ENCODE results near the gene KIAA2012. TPM values are rescaled to one million over a fixed set of nuclear protein-coding genes. Genes with fewer than 3 reads are reported as not detected.
A peak's percentile ranks its signal among the peaks of the same experiment; 100 is the strongest.

KIAA2012 gene
- total RNA-seq, 2 experiments from 2014 or later = not detected

DNA sequence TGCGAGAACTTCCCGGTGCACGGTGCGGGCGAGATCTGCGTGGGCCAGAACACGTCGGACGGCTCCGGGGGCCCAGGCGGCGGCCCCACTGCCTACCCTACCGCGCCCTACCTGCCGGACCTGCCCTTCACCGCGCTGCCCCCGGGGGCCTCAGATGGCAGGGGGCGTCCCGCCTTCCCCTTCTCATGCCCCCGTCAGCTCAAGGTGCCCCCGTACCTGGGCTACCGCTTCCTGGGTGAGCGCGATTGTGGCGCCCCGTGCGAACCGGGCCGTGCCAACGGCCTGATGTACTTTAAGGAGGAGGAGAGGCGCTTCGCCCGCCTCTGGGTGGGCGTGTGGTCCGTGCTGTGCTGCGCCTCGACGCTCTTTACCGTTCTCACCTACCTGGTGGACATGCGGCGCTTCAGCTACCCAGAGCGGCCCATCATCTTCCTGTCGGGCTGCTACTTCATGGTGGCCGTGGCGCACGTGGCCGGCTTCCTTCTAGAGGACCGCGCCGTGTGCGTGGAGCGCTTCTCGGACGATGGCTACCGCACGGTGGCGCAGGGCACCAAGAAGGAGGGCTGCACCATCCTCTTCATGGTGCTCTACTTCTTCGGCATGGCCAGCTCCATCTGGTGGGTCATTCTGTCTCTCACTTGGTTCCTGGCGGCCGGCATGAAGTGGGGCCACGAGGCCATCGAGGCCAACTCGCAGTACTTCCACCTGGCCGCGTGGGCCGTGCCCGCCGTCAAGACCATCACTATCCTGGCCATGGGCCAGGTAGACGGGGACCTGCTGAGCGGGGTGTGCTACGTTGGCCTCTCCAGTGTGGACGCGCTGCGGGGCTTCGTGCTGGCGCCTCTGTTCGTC is 37.7 kb upstream of the KIAA2012 start:
- H3K4me3 Mint-ChIP-seq = peak overlapping the region; percentile 79
- CTCF ChIA-PET = no interaction called here

DNA sequence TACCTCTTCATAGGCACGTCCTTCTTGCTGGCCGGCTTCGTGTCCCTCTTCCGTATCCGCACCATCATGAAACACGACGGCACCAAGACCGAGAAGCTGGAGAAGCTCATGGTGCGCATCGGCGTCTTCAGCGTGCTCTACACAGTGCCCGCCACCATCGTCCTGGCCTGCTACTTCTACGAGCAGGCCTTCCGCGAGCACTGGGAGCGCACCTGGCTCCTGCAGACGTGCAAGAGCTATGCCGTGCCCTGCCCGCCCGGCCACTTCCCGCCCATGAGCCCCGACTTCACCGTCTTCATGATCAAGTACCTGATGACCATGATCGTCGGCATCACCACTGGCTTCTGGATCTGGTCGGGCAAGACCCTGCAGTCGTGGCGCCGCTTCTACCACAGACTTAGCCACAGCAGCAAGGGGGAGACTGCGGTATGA is 37.1 kb upstream of the KIAA2012 start:
- peaks cover 36% of the 10 kb centered on the region for H3K27me3 Mint-ChIP-seq (ENCODE audit: low read depth)
- H3K9me3 Mint-ChIP-seq = no peaks in the 10 kb centered on the region
- CTCF ChIA-PET = no interaction called here
- intact Hi-C loops (cut with micrococcal nuclease) = loop anchor here (2.0 to 10.0 kb wide), 3 partner anchors 143 to 879 kb away; partner anchors contain the start of genes CARF and WDR12
- no peak for DNase-seq
- no peak overlapping the region for H3K4me3 Mint-ChIP-seq
- H3K4me1 Mint-ChIP-seq (ENCODE audit: low read depth) = peaks cover 12% of the 10 kb centered on the region
- no peaks in the 10 kb centered on the region for H3K36me3 Mint-ChIP-seq (ENCODE audit: low read depth)
- no peak overlapping the region for H3K27ac Mint-ChIP-seq

More for the DNA sequence above, 37.7 kb upstream of the KIAA2012 start:
- intact Hi-C loops (cut with micrococcal nuclease) = loop anchor here (2.0 to 10.0 kb wide), 3 partner anchors 143 to 879 kb away; partner anchors contain the start of genes CARF and WDR12
- peak; percentile 48 for DNase-seq
- no peaks in the 10 kb centered on the region for H3K9me3 Mint-ChIP-seq
- no peak overlapping the region for H3K27ac Mint-ChIP-seq
- H3K36me3 Mint-ChIP-seq (ENCODE audit: low read depth) = no peaks in the 10 kb centered on the region
- H3K4me1 Mint-ChIP-seq (ENCODE audit: low read depth) = peaks cover 12% of the 10 kb centered on the region
- H3K27me3 Mint-ChIP-seq (ENCODE audit: low read depth) = peaks cover 32% of the 10 kb centered on the region

DNA sequence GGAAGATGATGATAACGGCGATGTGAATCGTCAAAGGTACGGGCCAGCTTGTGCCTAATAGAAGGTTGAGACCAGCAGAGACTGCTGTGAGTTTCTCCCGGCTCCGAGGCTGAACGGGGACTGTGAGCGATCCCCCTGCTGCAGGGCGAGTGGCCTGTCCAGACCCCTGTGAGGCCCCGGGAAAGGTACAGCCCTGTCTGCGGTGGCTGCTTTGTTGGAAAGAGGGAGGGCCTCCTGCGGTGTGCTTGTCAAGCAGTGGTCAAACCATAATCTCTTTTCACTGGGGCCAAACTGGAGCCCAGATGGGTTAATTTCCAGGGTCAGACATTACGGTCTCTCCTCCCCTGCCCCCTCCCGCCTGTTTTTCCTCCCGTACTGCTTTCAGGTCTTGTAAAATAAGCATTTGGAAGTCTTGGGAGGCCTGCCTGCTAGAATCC is 36.4 kb upstream of the KIAA2012 start:
- CTCF ChIA-PET = no interaction called here

DNA sequence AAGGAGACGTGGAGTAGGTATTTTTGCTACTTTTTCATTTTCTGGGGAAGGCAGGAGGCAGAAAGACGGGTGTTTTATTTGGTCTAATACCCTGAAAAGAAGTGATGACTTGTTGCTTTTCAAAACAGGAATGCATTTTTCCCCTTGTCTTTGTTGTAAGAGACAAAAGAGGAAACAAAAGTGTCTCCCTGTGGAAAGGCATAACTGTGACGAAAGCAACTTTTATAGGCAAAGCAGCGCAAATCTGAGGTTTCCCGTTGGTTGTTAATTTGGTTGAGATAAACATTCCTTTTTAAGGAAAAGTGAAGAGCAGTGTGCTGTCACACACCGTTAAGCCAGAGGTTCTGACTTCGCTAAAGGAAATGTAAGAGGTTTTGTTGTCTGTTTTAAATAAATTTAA is 36.0 kb upstream of the KIAA2012 start:
- intact Hi-C loops (cut with micrococcal nuclease) = loop anchor here (10.0 kb wide), 2 partner anchors 802 to 878 kb away; partner anchors contain the start of genes CARF and WDR12
- H3K9me3 Mint-ChIP-seq = no peaks in the 10 kb centered on the region

More for the DNA sequence above, 36.4 kb upstream of the KIAA2012 start:
- H3K4me3 Mint-ChIP-seq = no peak overlapping the region
- no peak overlapping the region for H3K27ac Mint-ChIP-seq
- DNase-seq = no peak
- intact Hi-C loops (cut with micrococcal nuclease) = loop anchor here (10.0 kb wide), 2 partner anchors 802 to 878 kb away; partner anchors contain the start of genes CARF and WDR12
- peaks cover 37% of the 10 kb centered on the region for H3K27me3 Mint-ChIP-seq (ENCODE audit: low read depth)
- H3K4me1 Mint-ChIP-seq (ENCODE audit: low read depth) = peaks cover 12% of the 10 kb centered on the region
- no peaks in the 10 kb centered on the region for H3K36me3 Mint-ChIP-seq (ENCODE audit: low read depth)
- no peaks in the 10 kb centered on the region for H3K9me3 Mint-ChIP-seq

DNA sequence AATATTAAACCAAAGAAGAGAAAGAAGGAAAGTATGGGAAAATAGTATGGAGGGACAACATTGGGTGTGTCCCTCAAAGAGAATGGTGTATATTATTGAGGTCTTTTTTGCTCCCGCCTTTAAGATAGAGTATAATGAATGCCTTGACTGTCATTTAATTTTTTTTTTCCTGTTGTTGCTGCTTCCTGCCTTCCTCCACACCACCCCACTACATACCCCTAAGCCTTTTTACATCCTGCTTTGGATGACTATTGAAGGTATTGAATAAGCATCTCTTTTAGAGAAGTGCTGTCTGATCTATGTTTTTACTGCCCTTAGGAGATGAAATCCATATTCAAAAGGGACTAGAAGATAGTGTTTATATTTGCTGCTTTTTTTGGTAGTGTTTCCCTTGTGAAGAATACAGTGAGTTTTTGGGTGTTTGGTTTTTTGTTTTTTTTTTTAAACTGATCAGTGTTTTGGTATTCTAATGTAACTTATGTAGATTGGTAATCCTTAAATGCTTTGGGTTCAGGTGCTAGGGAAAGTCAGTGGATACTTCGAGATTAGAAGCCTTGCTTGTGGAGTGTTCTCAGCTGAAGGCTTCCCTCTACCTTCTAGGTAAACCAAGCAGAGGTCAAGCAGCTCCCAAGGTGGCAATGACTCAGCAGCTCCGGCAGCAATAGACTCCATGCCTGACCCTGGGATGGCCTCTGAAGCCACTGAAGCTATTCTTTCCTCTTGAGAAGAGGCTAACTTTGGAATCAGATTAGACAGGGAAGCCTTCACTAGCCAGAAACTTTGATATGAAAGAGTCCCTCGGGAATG is 34.4 kb upstream of the KIAA2012 start:
- peaks cover 3% of the 10 kb centered on the region for H3K4me1 Mint-ChIP-seq (ENCODE audit: low read depth)
- DNase-seq = no peak
- H3K36me3 Mint-ChIP-seq (ENCODE audit: low read depth) = no peaks in the 10 kb centered on the region
- CTCF ChIA-PET = no interaction called here
- intact Hi-C loops (cut with micrococcal nuclease) = loop anchor here (10.0 kb wide), 2 partner anchors 804 to 876 kb away; partner anchors contain the start of genes CARF and WDR12
- H3K27ac Mint-ChIP-seq = no peak overlapping the region
- H3K27me3 Mint-ChIP-seq (ENCODE audit: low read depth) = peaks cover 30% of the 10 kb centered on the region
- no peak overlapping the region for H3K4me3 Mint-ChIP-seq
- no peaks in the 10 kb centered on the region for H3K9me3 Mint-ChIP-seq

More for the DNA sequence above, 36.0 kb upstream of the KIAA2012 start:
- CTCF ChIA-PET = no interaction called here
- H3K36me3 Mint-ChIP-seq (ENCODE audit: low read depth) = no peaks in the 10 kb centered on the region
- no peak overlapping the region for H3K4me3 Mint-ChIP-seq
- DNase-seq = no peak
- no peak overlapping the region for H3K27ac Mint-ChIP-seq
- H3K27me3 Mint-ChIP-seq (ENCODE audit: low read depth) = peaks cover 37% of the 10 kb centered on the region
- peaks cover 10% of the 10 kb centered on the region for H3K4me1 Mint-ChIP-seq (ENCODE audit: low read depth)

DNA sequence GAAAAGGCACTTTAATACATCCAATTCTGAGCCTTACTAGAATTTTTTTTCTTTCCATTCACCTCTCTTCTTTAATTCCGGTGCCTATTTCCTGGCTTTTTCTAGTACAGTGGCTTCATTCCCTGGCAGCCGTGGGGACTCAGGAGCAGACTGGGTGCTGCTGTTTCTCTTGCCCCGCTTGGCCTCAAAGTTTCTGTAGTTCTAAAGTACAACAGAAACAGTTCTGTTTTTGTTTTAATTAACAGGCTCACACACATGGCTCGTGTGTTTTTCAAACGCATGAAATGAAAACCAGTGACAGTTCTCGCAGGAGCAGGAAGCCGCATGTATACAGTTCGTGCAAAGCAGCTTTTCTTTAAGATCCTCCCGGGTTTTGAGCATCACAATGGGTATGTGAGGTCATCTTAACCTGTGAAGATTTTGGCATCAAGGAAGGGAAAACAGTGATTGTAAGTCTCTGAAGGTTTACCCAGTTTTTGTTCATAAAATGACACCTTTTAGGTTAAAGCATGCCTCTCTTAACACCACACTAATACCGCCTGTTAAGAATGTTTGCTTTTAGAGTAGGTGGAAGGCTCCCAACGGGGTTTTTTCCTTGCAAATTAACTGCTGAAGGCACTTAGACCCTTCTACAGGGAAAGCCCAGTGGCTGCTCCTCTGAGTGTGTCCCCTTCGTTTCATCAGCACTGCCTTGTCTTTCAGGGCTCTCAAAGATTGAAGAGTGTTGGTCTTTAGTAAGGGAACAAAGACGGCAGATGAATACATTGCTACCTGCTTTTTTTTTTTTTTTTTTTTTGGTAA is 33.6 kb upstream of the KIAA2012 start:
- no peak for DNase-seq
- Mint-ChIP-seq H3K4me3 (no peak overlapping the region), H3K36me3 (ENCODE audit: low read depth) (no peaks in the 10 kb centered on the region), H3K27me3 (ENCODE audit: low read depth) (peaks cover 30% of the 10 kb centered on the region), H3K9me3 (no peaks in the 10 kb centered on the region), H3K27ac (no peak overlapping the region), H3K4me1 (ENCODE audit: low read depth) (peaks cover 3% of the 10 kb centered on the region)
- intact Hi-C loops (cut with micrococcal nuclease) = loop anchor here (10.0 kb wide), 2 partner anchors 805 to 875 kb away; partner anchors contain the start of genes CARF and WDR12
- CTCF ChIA-PET = interaction anchor here (0.6 kb wide), 1 partner anchor 169 kb away, joined by 3 read pairs; no protein-coding TSS in a partner anchor

DNA sequence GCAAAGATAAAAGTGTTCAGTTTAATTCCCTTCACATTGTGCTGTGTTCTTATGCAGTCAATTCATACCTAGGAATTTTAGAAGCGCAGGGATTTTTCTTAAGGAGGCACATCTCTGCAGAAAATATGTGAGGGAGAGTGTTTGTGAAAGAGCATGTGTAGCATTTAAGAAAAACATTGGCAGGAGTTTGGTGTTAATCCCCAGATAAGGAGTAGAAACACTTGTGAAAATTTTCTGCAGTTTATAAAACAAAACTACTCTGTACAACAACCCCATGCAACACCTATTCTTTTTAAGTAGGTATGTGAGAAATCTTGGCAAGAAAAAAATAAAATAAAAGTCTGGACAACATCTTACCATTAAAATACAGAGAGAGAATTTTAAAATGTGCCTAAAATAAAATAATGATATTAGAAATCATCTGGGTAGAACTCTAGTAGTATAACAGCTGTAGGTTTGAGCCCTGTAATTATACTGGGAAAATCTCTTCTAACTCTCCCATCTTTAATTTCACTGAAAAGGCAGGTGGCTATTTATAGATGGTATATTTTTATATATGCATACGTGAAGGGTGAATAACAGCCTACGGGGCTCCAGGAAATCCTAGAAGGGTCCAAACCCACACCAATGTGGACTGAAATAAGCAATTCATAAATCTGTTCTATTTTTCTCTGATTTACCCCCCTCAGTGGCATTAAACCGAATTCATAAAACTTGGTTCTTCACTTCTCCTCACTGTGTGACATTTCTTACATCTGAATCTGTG is 32.8 kb upstream of the KIAA2012 start:
- Mint-ChIP-seq H3K4me3 (no peak overlapping the region), H3K36me3 (ENCODE audit: low read depth) (no peaks in the 10 kb centered on the region), H3K9me3 (no peaks in the 10 kb centered on the region), H3K27me3 (ENCODE audit: low read depth) (peaks cover 30% of the 10 kb centered on the region), H3K27ac (no peak overlapping the region), H3K4me1 (ENCODE audit: low read depth) (no peaks in the 10 kb centered on the region)
- intact Hi-C loops (cut with micrococcal nuclease) = no loop called here
- CTCF ChIA-PET = interaction anchor here (0.6 kb wide), 1 partner anchor 169 kb away, joined by 3 read pairs; no protein-coding TSS in a partner anchor
- DNase-seq = no peak

DNA sequence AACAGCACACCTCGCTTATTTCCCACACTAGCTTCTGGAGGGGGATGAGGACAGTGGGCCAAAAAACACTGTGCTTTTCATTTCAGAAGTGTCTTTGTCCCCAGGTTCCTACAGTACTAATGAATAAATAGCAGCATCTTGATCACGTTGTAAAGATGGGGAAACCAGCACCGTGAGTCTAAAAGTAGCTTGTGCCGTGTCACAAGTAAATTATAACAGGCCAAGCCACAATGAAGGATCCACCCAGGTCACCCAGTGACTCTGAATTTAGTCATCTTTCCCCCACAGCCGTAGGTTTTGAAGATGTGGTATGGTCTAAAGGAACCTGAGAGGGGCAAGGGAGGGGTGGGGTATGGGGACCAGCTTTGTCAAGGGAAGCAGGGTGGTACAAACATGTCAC is 30.6 kb upstream of the KIAA2012 start:
- intact Hi-C loops (cut with micrococcal nuclease) = no loop called here
- no peaks in the 10 kb centered on the region for H3K4me1 Mint-ChIP-seq (ENCODE audit: low read depth)
- H3K27me3 Mint-ChIP-seq (ENCODE audit: low read depth) = peaks cover 31% of the 10 kb centered on the region
- no peaks in the 10 kb centered on the region for H3K9me3 Mint-ChIP-seq
- no peak overlapping the region for H3K27ac Mint-ChIP-seq
- no peak for DNase-seq
- no peaks in the 10 kb centered on the region for H3K36me3 Mint-ChIP-seq (ENCODE audit: low read depth)
- CTCF ChIA-PET = no interaction called here
- no peak overlapping the region for H3K4me3 Mint-ChIP-seq

DNA sequence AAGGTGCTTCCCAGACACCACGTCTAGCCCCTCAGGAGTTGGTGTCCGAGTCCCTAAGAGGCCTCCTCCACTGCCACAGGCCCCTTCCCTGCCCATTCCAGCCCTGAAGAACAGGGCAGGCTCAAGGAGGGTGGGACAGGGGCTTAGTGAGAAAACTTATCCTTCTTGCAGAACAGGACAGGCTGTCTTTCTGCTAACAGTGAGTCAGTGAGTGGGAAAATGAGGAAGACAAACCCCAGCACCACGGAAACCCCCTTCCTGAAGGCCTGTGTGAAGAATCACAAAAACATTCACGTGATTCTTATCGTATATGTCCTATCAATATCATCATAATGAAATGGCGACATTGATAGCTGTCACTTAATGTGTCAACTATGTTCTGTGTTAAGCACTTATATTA is 29.6 kb upstream of the KIAA2012 start:
- no peaks in the 10 kb centered on the region for H3K36me3 Mint-ChIP-seq (ENCODE audit: low read depth)
- CTCF ChIA-PET = no interaction called here
- no peak for DNase-seq
- peaks cover 29% of the 10 kb centered on the region for H3K27me3 Mint-ChIP-seq (ENCODE audit: low read depth)
- H3K4me3 Mint-ChIP-seq = no peak overlapping the region
- no peak overlapping the region for H3K27ac Mint-ChIP-seq
- no peaks in the 10 kb centered on the region for H3K9me3 Mint-ChIP-seq
- intact Hi-C loops (cut with micrococcal nuclease) = no loop called here
- H3K4me1 Mint-ChIP-seq (ENCODE audit: low read depth) = no peaks in the 10 kb centered on the region

DNA sequence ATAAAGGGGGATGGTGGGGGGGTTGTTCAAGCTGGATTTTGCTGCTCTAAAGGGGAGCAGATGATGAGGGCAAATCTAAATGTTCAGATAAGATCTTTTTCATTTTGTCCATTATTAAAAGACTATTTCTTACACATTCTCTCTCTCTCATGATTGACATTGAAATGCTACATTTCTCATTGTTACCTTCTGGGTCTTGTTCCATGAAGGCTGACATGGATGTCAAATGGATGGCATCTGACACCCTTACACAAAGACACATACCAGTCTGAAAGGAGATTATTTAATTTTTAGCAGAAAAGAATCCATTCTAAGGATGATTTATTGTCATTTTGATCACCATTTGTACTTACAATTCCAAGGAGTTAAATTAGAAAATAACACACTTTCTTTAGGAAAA is 28.3 kb upstream of the KIAA2012 start:
- intact Hi-C loops (cut with micrococcal nuclease) = no loop called here
- peaks cover 19% of the 10 kb centered on the region for H3K27me3 Mint-ChIP-seq (ENCODE audit: low read depth)

DNA sequence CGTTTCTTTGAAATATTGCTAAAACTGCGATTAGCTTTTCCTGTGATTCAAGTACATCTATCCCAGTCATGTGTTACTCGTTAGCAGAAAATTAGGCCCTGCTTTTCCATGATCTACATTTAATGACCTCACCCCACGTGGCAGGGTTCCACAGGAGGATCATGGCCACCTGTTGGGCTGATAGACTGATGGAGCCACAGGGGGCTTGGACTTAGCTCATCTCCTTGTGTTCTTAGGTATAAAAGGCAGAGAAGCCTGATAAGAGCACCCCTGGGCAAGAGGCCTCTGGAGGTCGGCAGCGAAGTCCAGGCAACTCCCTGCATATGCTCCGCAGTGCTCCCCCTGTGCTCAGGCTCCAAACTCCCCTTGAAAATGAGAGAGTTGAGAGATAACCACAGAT is 26.5 kb upstream of the KIAA2012 start:
- no peak for DNase-seq
- Mint-ChIP-seq H3K36me3 (ENCODE audit: low read depth) (no peaks in the 10 kb centered on the region), H3K27me3 (ENCODE audit: low read depth) (peaks cover 8% of the 10 kb centered on the region), H3K9me3 (no peaks in the 10 kb centered on the region), H3K4me1 (ENCODE audit: low read depth) (no peaks in the 10 kb centered on the region), H3K27ac (no peak overlapping the region), H3K4me3 (no peak overlapping the region)
- CTCF ChIA-PET = no interaction called here
- intact Hi-C loops (cut with micrococcal nuclease) = no loop called here

More for the DNA sequence above, 28.3 kb upstream of the KIAA2012 start:
- Mint-ChIP-seq H3K4me1 (ENCODE audit: low read depth) (no peaks in the 10 kb centered on the region), H3K9me3 (no peaks in the 10 kb centered on the region), H3K27ac (no peak overlapping the region), H3K4me3 (no peak overlapping the region), H3K36me3 (ENCODE audit: low read depth) (no peaks in the 10 kb centered on the region)
- DNase-seq = no peak
- CTCF ChIA-PET = no interaction called here

Measured in activated naive CD4-positive, alpha-beta T cell treated with anti-CD3 and anti-CD28 coated beads for 36 hours (primary cell).